ENCODE results near the gene GPR42. TPM values are rescaled to one million over a fixed set of nuclear protein-coding genes. Genes with fewer than 3 reads are reported as not detected.

Gene GPR42
- total and polyA plus RNA-seq, 7 donors = not detected

DNA sequence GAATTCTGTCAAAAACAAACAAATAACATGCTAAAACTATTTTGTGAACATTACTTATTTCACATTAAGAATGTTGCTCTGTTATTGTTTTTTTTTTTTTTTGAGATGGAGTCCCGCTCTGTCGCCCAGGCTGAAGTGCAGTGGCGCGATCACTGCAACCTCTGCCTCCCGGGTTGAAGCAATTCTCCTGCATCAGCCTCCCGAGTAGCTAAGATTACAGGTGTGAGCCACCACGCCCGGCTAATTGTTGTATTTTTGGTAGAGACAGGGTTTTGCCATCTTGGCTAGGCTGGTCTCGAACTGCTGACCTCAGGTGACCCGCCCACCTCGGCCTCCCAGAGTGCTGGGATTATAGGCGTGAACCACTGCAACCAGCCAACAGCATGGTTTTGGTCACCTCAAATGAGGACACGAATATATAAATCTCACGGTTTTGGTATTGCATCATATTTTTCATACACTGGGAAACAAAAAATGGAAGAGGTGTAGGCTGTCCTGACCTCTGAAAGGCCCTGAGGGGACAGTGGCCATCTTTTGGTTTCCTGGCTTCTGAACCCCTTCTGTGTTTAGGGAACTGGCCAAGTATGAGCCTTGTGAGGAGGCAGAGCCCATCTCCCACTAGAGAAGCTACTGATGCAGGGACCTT, 25.5 kb downstream of the GPR42 start:
- Histone ChIP-seq H3K4me3 (no peak overlapping the region), H3K36me3 (ENCODE audit: insufficient read depth in 1 of 2, low read depth in 1 of 2) (no peaks in the 10 kb centered on the region), H3K4me1 (no peaks in the 10 kb centered on the region), H3K27ac (no peak overlapping the region), H3K9me3 (no peaks in the 10 kb centered on the region), H3K27me3 (ENCODE audit: insufficient read depth in 3 of 3, low read length in 2 of 3) (peaks cover 0 to 5% (median 2%) of the 10 kb centered on the region in 3 donors)
- ATAC-seq = no peak
- no peak for DNase-seq
- WGBS, 3 donors = 76 to 89% (median 83%) methylated on average over 14 of the region's 14 CpGs
- intact Hi-C loops (cut with DNase I) = no loop called here
- TF ChIP-seq, protein P1, sequence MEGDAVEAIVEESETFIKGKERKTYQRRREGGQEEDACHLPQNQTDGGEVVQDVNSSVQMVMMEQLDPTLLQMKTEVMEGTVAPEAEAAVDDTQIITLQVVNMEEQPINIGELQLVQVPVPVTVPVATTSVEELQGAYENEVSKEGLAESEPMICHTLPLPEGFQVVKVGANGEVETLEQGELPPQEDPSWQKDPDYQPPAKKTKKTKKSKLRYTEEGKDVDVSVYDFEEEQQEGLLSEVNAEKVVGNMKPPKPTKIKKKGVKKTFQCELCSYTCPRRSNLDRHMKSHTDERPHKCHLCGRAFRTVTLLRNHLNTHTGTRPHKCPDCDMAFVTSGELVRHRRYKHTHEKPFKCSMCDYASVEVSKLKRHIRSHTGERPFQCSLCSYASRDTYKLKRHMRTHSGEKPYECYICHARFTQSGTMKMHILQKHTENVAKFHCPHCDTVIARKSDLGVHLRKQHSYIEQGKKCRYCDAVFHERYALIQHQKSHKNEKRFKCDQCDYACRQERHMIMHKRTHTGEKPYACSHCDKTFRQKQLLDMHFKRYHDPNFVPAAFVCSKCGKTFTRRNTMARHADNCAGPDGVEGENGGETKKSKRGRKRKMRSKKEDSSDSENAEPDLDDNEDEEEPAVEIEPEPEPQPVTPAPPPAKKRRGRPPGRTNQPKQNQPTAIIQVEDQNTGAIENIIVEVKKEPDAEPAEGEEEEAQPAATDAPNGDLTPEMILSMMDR (IDR thresholded peaks at IDR 0.05) = no peak

DNA sequence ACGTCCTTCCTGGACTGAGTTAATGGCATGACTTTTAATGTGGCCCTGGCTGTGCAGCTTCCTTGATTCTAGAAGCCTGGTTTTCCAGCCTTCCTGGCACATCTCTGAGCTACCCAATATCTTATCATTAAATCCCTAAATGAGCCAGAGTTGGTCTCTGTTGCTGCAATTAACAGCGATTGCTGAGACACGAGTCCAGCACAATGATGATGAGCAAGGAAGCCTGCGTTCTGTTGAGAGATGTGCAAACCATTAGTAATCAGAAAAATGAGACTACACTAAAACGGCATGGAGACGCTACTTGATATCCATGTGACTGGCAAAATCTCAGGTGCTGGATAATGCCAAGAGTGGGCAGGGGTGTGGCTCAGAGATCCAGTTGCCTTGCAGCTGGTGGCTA, 26.2 kb downstream of the GPR42 start:
- TF ChIP-seq, protein P1 (IDR thresholded peaks at IDR 0.05) = no peak
- no peak for ATAC-seq
- intact Hi-C loops (cut with DNase I) = no loop called here
- H3K4me3 ChIP-seq = no peak overlapping the region
- H3K27me3 ChIP-seq (ENCODE audit: insufficient read depth in 3 of 3, low read length in 2 of 3) = peaks cover 0 to 5% (median 2%) of the 10 kb centered on the region in 3 donors
- H3K4me1 ChIP-seq = no peaks in the 10 kb centered on the region
- no peak overlapping the region for H3K27ac ChIP-seq
- no peaks in the 10 kb centered on the region for H3K36me3 ChIP-seq (ENCODE audit: insufficient read depth in 1 of 2, low read depth in 1 of 2)
- DNase-seq = no peak
- H3K9me3 ChIP-seq = no peaks in the 10 kb centered on the region
- WGBS, 3 donors = 25 to 39% (median 33%) methylated on average over 6 of the region's 6 CpGs

DNA sequence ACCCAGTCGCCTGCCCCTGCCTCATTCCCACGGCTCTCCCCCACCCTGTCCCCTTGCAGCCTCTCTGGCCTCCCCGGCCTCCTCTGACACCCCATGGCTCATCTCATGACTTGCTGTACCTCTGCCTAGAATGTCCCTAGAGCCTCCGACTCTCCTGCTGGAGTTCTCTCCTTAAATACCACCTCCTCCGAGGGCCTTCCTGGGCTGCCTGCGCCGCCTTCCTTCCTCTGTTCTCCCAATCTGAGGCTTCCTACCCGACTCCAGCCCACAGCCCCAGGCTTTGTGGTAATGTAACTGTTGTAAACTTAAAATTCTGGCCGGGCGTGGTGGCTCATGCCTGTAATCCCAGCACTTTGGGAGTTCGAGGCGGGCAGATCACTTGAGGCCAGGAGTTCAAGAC, 27.7 kb downstream of the GPR42 start:
- TF ChIP-seq, protein P1 (IDR thresholded peaks at IDR 0.05) = no peak
- DNase-seq (no peak), ATAC-seq (no peak)
- Histone ChIP-seq H3K27me3 (ENCODE audit: insufficient read depth in 3 of 3, low read length in 2 of 3) (peaks cover 0 to 5% (median 2%) of the 10 kb centered on the region in 3 donors), H3K4me1 (no peaks in the 10 kb centered on the region), H3K27ac (no peak overlapping the region), H3K4me3 (no peak overlapping the region), H3K36me3 (ENCODE audit: insufficient read depth in 1 of 2, low read depth in 1 of 2) (no peaks in the 10 kb centered on the region), H3K9me3 (no peaks in the 10 kb centered on the region)
- 85 to 89% (median 89%) methylated on average over 12 of the region's 12 CpGs for WGBS, 3 donors
- intact Hi-C loops (cut with DNase I) = no loop called here

DNA sequence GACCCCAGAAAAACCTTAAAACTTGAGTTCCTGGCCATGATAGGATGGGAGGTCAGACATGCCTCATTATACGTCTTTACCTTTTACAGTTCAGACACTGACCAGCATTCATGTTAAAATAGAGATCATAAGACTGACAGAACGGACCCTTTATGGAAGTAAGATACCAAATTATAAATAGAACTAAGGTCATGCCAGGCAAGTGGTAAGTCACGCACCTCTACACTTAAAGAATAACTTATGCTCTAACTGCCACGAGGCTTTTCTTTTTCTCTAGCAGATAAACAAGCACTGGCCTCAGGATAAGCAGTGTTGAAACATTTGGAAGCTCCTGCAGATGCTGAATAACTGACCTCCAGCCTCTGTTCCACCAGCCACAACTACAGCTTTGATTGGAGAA, 28.4 kb downstream of the GPR42 start:
- Histone ChIP-seq H3K27me3 (ENCODE audit: insufficient read depth in 3 of 3, low read length in 2 of 3) (peaks cover 0 to 5% (median 2%) of the 10 kb centered on the region in 3 donors), H3K36me3 (ENCODE audit: insufficient read depth in 1 of 2, low read depth in 1 of 2) (no peaks in the 10 kb centered on the region), H3K4me3 (no peak overlapping the region), H3K27ac (no peak overlapping the region), H3K4me1 (no peaks in the 10 kb centered on the region), H3K9me3 (no peaks in the 10 kb centered on the region)
- TF ChIP-seq, protein P1 (IDR thresholded peaks at IDR 0.05) = no peak
- DNase-seq (no peak), ATAC-seq (no peak)
- WGBS, 3 donors = 69 to 75% (median 70%) methylated on average over 4 of the region's 4 CpGs
- intact Hi-C loops (cut with DNase I) = no loop called here
